H1 (cell line): ENCODE measurements around the gene TTBK2. TPM values are rescaled to one million over a fixed set of nuclear protein-coding genes. Genes with fewer than 3 reads are reported as not detected.
A peak's percentile ranks its signal among the peaks of the same experiment; 100 is the strongest.

Source experiments
- CTCF ChIA-PET: fragments of 300-600 bp; sonication (Branson Sonifier 250); formaldehyde crosslinking; loops from one replicate; lab custom pipeline; 2021; ENCODE audit not compliant: partially characterized antibody; lab: Charles Lee
- POLR2A ChIA-PET: fragments of 300-600 bp; sonication (Branson Sonifier 250); formaldehyde crosslinking; loops from one replicate; lab custom pipeline; 2021; ENCODE audit warnings: inconsistent platforms; ENCODE audit not compliant: partially characterized antibody; lab: Charles Lee
- DNase-seq, 2 experiments: peaks; one replicate each; pipeline versions ENCODE4 v3.0.0 to v3.0.0-alpha.2; 2010 to 2022; ENCODE audit warnings: low spot score in 2 of 2, low read depth in 1 of 2, mixed read lengths in 1 of 2
- FAIRE-seq: peaks from 2 replicates; lab custom pipeline; 2011; peaks lifted over from hg19 to GRCh38; lab: Jason Lieb, UNC
- H2AFZ ChIP-seq: 2 replicates; pipeline ENCODE4 v1.8.1; 2012; ENCODE audit warnings: low read length, inconsistent platforms
- H2AK5ac ChIP-seq: 2 replicates; pipeline ENCODE4 v1.6.1; 2013; ENCODE audit warnings: low read depth, low read length
- H2BK120ac ChIP-seq: replicated peaks from 2 replicates; pipeline ENCODE3; 2013; ENCODE audit warnings: low read depth, low read length, inconsistent platforms
- H2BK12ac ChIP-seq: 2 replicates; pipeline ENCODE4 v1.6.1; 2013; ENCODE audit warnings: low read depth, low read length
- H2BK15ac ChIP-seq: 2 replicates; pipeline ENCODE4 v1.6.1; 2013; ENCODE audit warnings: low read length
- H2BK20ac ChIP-seq: 2 replicates; pipeline ENCODE4 v1.6.1; 2013; ENCODE audit warnings: low read length
- H2BK5ac ChIP-seq: 2 replicates; pipeline ENCODE4 v1.6.1; 2013; ENCODE audit warnings: low read depth, low read length
- H3K14ac ChIP-seq: 2 replicates; pipeline ENCODE4 v1.6.1; 2013; ENCODE audit warnings: inconsistent platforms; ENCODE audit not compliant: insufficient read length
- H3K18ac ChIP-seq: 2 replicates; pipeline ENCODE4 v1.6.1; 2013; ENCODE audit warnings: low read length; ENCODE audit errors: extremely low read depth
- H3K23ac ChIP-seq: 2 replicates; pipeline ENCODE4 v1.6.1; 2013; ENCODE audit warnings: inconsistent platforms; ENCODE audit not compliant: insufficient read length
- H3K23me2 ChIP-seq: 2 replicates; pipeline ENCODE4 v1.6.1; 2013; ENCODE audit warnings: low read depth, low read length
- H3K27ac ChIP-seq: 2 replicates; pipeline ENCODE4 v1.6.1; 2011; ENCODE audit warnings: low read depth, low read length, inconsistent platforms
- H3K27me3 ChIP-seq, 4 experiments: replicated peaks in 1 of 4; 1 replicate in 1 of 4; 2 replicates in 3 of 4; pipeline versions ENCODE4 v1.6.1 to v1.8.1; 2011 to 2013; ENCODE audit warnings: low read length in 3 of 4, mild to moderate bottlenecking in 3 of 4, inconsistent platforms in 2 of 4, mixed read lengths in 2 of 4, moderate library complexity in 1 of 4; ENCODE audit not compliant: control insufficient read depth in 3 of 4, insufficient read depth in 3 of 4; ENCODE audit errors: extremely low read depth in 1 of 4
- H3K36me3 ChIP-seq, 4 experiments: 2 replicates each; pipeline versions ENCODE4 v1.6.1 to v1.8.1; 2011 to 2013; ENCODE audit warnings: mild to moderate bottlenecking in 4 of 4, low read length in 3 of 4, moderate library complexity in 2 of 4, control low read depth in 1 of 4, inconsistent platforms in 1 of 4; ENCODE audit not compliant: insufficient read depth in 4 of 4, control insufficient read depth in 2 of 4
- H3K4ac ChIP-seq: replicated peaks from 2 replicates; pipeline ENCODE3; 2013; ENCODE audit warnings: low read length, low read depth, mixed read lengths, inconsistent platforms; ENCODE audit not compliant: insufficient read length
- H3K4me1 ChIP-seq, 4 experiments: replicated peaks in 1 of 4; 1 replicate in 1 of 4; 2 replicates in 3 of 4; pipeline versions ENCODE4 v1.6.1 to v1.8.1; 2011 to 2013; ENCODE audit warnings: low read length in 3 of 4, inconsistent platforms in 2 of 4, mixed read lengths in 1 of 4; ENCODE audit not compliant: insufficient read depth in 4 of 4, control insufficient read depth in 3 of 4
- H3K4me2 ChIP-seq, 2 experiments: 2 replicates each; pipeline versions ENCODE4 v1.6.1 to v1.8.1; 2011 to 2013; ENCODE audit warnings: low read depth in 2 of 2, low read length in 2 of 2, control low read depth in 1 of 2, inconsistent platforms in 1 of 2, mild to moderate bottlenecking in 1 of 2; ENCODE audit not compliant: insufficient read depth in 1 of 2
- H3K4me3 ChIP-seq, 4 experiments: fragments of 200-600, 300-600 bp in 1 of 4; sonication (generic), shearing (Covaris generic), sonication (Bioruptor Twin) in 1 of 4; 2 replicates each; pipeline versions ENCODE4 v1.5.1 to v1.8.1; 2011 to 2016; ENCODE audit warnings: low read length in 4 of 4, low read depth in 3 of 4, control low read depth in 2 of 4, inconsistent platforms in 2 of 4, mild to moderate bottlenecking in 2 of 4, mixed read lengths in 1 of 4, moderate library complexity in 1 of 4; ENCODE audit not compliant: insufficient read depth in 2 of 4; ENCODE audit errors: extremely low read depth in 1 of 4
- H3K56ac ChIP-seq: replicated peaks from 2 replicates; pipeline ENCODE3; 2013; ENCODE audit warnings: low read depth, mild to moderate bottlenecking, mixed read lengths, low read length, inconsistent platforms; ENCODE audit not compliant: insufficient read length
- H3K79me1 ChIP-seq: 2 replicates; pipeline ENCODE4 v1.6.1; 2013; ENCODE audit warnings: low read depth, low read length, control low read depth
- H3K79me2 ChIP-seq, 2 experiments: 2 replicates each; pipeline versions ENCODE4 v1.6.1 to v1.8.1; 2012 to 2013; ENCODE audit warnings: low read length in 2 of 2, mild to moderate bottlenecking in 2 of 2, inconsistent platforms in 1 of 2; ENCODE audit not compliant: insufficient read depth in 2 of 2, control insufficient read depth in 1 of 2
- H3K9ac ChIP-seq, 4 experiments: replicated peaks in 1 of 4; 1 replicate in 1 of 4; 2 replicates in 3 of 4; pipeline versions ENCODE4 v1.6.1 to v1.8.1; 2011 to 2013; ENCODE audit warnings: low read depth in 3 of 4, low read length in 3 of 4, control low read depth in 2 of 4, mild to moderate bottlenecking in 2 of 4, moderate library complexity in 2 of 4, inconsistent platforms in 1 of 4; ENCODE audit errors: extremely low read depth in 1 of 4
- H3K9me3 ChIP-seq, 2 experiments: 2 replicates each; pipeline versions ENCODE4 v1.6.1 to v1.8.1; 2012 to 2013; ENCODE audit warnings: mild to moderate bottlenecking in 2 of 2, moderate library complexity in 2 of 2, control low read depth in 1 of 2, inconsistent platforms in 1 of 2, low read depth in 1 of 2, low read length in 1 of 2, mixed read lengths in 1 of 2; ENCODE audit not compliant: insufficient read depth in 2 of 2
- H4K20me1 ChIP-seq, 2 experiments: replicated peaks in 1 of 2; 2 replicates each; pipeline versions ENCODE3 to v1.8.1; 2011 to 2013; ENCODE audit warnings: inconsistent platforms in 2 of 2, low read length in 2 of 2, mild to moderate bottlenecking in 1 of 2; ENCODE audit not compliant: insufficient read depth in 2 of 2, control insufficient read depth in 1 of 2
- H4K5ac ChIP-seq: 2 replicates; pipeline ENCODE4 v1.6.1; 2013; ENCODE audit warnings: low read length, low read depth, mixed read lengths, inconsistent platforms; ENCODE audit not compliant: insufficient read length
- H4K8ac ChIP-seq: 2 replicates; pipeline ENCODE4 v1.8.0; 2013; ENCODE audit warnings: mild to moderate bottlenecking, moderate library complexity, low read length, inconsistent platforms; ENCODE audit not compliant: insufficient read depth; ENCODE audit errors: extremely low read depth
- H4K91ac ChIP-seq: replicated peaks from 2 replicates; pipeline ENCODE3; 2013; ENCODE audit warnings: low read length, mixed read lengths, inconsistent platforms; ENCODE audit not compliant: insufficient read length
- BCL11A ChIP-seq, 2 experiments: IDR thresholded peaks; one replicate each; pipeline ENCODE4 v1.6.1; 2011; ENCODE audit warnings: low read depth in 2 of 2, low read length in 2 of 2, mild to moderate bottlenecking in 2 of 2
- BRCA1 ChIP-seq: IDR thresholded peaks from 2 replicates; pipeline ENCODE4 v1.6.1; 2012; ENCODE audit warnings: low read depth, low read length, improper control_type of control experiment
- E2F6 ChIP-seq: IDR thresholded peaks from 2 replicates; pipeline ENCODE4 v1.6.1; 2012; ENCODE audit warnings: inconsistent platforms
- HDAC2 ChIP-seq, 2 experiments: fragments of 300-600 bp in 1 of 2; sonication (generic) in 1 of 2; IDR thresholded peaks; 2 replicates each; pipeline ENCODE4 v1.6.1; 2011 to 2012; ENCODE audit warnings: low read depth in 2 of 2, low read length in 2 of 2, mild to moderate bottlenecking in 2 of 2, moderate library complexity in 2 of 2, borderline replicate concordance in 1 of 2, inconsistent platforms in 1 of 2
- KDM1A ChIP-seq: fragments of 200-600, 300-600 bp; sonication (generic); IDR thresholded peaks from 2 replicates; pipeline ENCODE4 v1.7.1; 2016; ENCODE audit warnings: mild to moderate bottlenecking, low read length, borderline replicate concordance
- RAD21 ChIP-seq, 2 experiments: IDR thresholded peaks in 1 of 2; conservative IDR thresholded peaks in 1 of 2; 2 replicates each; pipeline ENCODE4 v1.6.1; 2011; ENCODE audit warnings: low read depth in 2 of 2, low read length in 2 of 2, improper control_type of control experiment in 1 of 2, inconsistent platforms in 1 of 2, mild to moderate bottlenecking in 1 of 2, moderate library complexity in 1 of 2
- WGBS, 2 experiments: shearing (Covaris generic) in 1 of 2; methylation state at CpG; one replicate each; pipeline versions ENCODE4 v1.1.6 to v1.1.7; 2013 to 2015; ENCODE audit warnings: low lambda C conversion rate in 2 of 2, mixed read lengths in 2 of 2, inconsistent platforms in 1 of 2, low coverage in 1 of 2, missing lambda C conversion rate in 1 of 2; ENCODE audit not compliant: insufficient replicate concordance in 2 of 2, insufficient coverage in 1 of 2, insufficient read length in 1 of 2; ENCODE audit errors: extremely low coverage in 1 of 2, missing lambda C conversion rate in 1 of 2; 5-methylcytosine and 5-hydroxymethylcytosine counted together
- polyA plus RNA-seq, 7 experiments: library from polyadenylated mRNA; depleted of rRNA in 3 of 7; stranded (reverse) in 5 of 7; unstranded in 2 of 7; fragments of >200 nt in 5 of 7; fragments of 200-250 nt in 2 of 7; gene quantifications; 1 replicate in 5 of 7; 2 replicates in 1 of 7; 4 replicates in 1 of 7; pipeline versions ENCODE4 v1.2.1 to v1.2.3, GENCODE V29; 2011 to 2013; ENCODE audit warnings: missing spikeins in 2 of 7, mixed read lengths in 2 of 7
- total RNA-seq: library from RNA; stranded (reverse); fragmentation: NEBNext Ultra II Directional; extraction: Animal tissue kit (Norgen Biotek cat#: 25700); gene quantifications from 2 replicates; pipeline ENCODE4 v1.2.1, GENCODE V29; 2021

Gene TTBK2
- total and polyA plus RNA-seq, 2 of the 8 experiments (the other 6 are each of a cell fraction or from before 2014, with no cell fraction given): 2.7 to 18.2 TPM

GRCh38 chr15:42737529-42738328, 182.8 kb downstream of the TTBK2 start:
- ChIA-PET CTCF (interaction anchor here (0.5 to 5.5 kb wide), 9 partner anchors 11 to 203 kb away, joined by 3 to 28 read pairs (median 4); no protein-coding TSS in a partner anchor), POLR2A (interaction anchor here (0.6 to 1.4 kb wide), 3 partner anchors 12 to 347 kb away, joined by 3 to 5 read pairs (median 3); no protein-coding TSS in a partner anchor)
- Histone ChIP-seq H3K23ac (no peak overlapping the region), H3K36me3 (peaks cover 0 to 10% (median 3%) of the 10 kb centered on the region in 4 experiments; a peak in 5 of 8 replicates), H4K5ac (no peak overlapping the region), H2BK15ac (no peak overlapping the region), H3K79me2 (no peaks in the 10 kb centered on the region), H2AFZ (peak overlapping the region; percentile 89; the same call in 1 of the 2 replicates), H3K18ac (peak overlapping the region; percentile 71; the same call in 1 of the 2 replicates), H3K4me1 (peaks cover 0 to 7% (median 1%) of the 10 kb centered on the region in 4 experiments; a peak in 4 of 7 replicates), H4K91ac (no peak overlapping the region), H2BK120ac (no peak overlapping the region), H3K27me3 (peaks cover 0 to 3% (median 1%) of the 10 kb centered on the region in 4 experiments; a peak in 2 of 7 replicates), H3K9ac (no peak overlapping the region; a peak in 2 of 7 replicates), H3K56ac (no peak overlapping the region), H3K4me3 (peak overlapping the region; percentile 79 to 84 (median 81)), H3K79me1 (no peaks in the 10 kb centered on the region; the same call in 1 of the 2 replicates), H3K14ac (no peak overlapping the region), H3K4me2 (peak overlapping the region; percentile 78 to 79), H3K4ac (no peak overlapping the region), H2AK5ac (no peak overlapping the region), H4K8ac (no peak overlapping the region), H3K23me2 (peaks cover 7% of the 10 kb centered on the region; the same call in 1 of the 2 replicates), H2BK5ac (no peak overlapping the region), H3K27ac (no peak overlapping the region), H3K9me3 (no peaks in the 10 kb centered on the region), H2BK12ac (no peak overlapping the region), H4K20me1 (peaks cover 6 to 11% of the 10 kb centered on the region in 2 experiments), H2BK20ac (no peak overlapping the region)
- WGBS, 2 experiments: 90% methylated on average over 21 of the region's 21 CpGs; no CpG with 5 or more reads in 1 of the 2 experiments
- FAIRE-seq (no peak), DNase-seq (no peak)
- peak; percentile 31 to 56; a peak in 3 of 4 replicates for TF ChIP-seq RAD21 (IDR thresholded peaks at IDR 0.05 in 1 of 2, conservative IDR thresholded peaks at IDR 0.05 in 1 of 2; ENCODE audit: low read depth in 2 of 2, low read length in 2 of 2)
- no peak for TF ChIP-seq E2F6
- TF ChIP-seq KDM1A: peak; percentile 79
- no peak for TF ChIP-seq HDAC2 (IDR thresholded peaks at IDR 0.05; ENCODE audit: borderline replicate concordance in 1 of 2, low read depth in 2 of 2, low read length in 2 of 2)
- TF ChIP-seq BRCA1: no peak
- no peak for TF ChIP-seq BCL11A (IDR thresholded peaks at IDR 0.05; ENCODE audit: low read depth in 2 of 2, low read length in 2 of 2)
